GM12878 (cell line): ENCODE measurements around the gene NHSL2. TPM values are rescaled to one million over a fixed set of nuclear protein-coding genes. Genes with fewer than 3 reads are reported as not detected.

Experiments used
- ATAC-seq: fragments of 200-7000 bp; cut with Tn5 transposase; 3 replicates; pipeline ENCODE4 v1.9.1; 2020; ENCODE audit warnings: mild to moderate bottlenecking, moderate library complexity
- BruUV-seq: library from RNA; stranded (reverse); fragments of 400-500 nt; replicated peaks from 2 replicates; lab custom pipeline; 2021; lab: Mats Ljungman, UMichigan
- CTCF ChIA-PET: fragments of 300-600 bp; sonication (Branson Sonifier 250); formaldehyde crosslinking; extraction: SDS; loops from one replicate; lab custom pipeline; 2021; ENCODE audit warnings: inconsistent platforms; lab: Yijun Ruan, JAX
- POLR2A ChIA-PET: fragments of 350-600 bp; formaldehyde crosslinking; extraction: SDS; loops from one replicate; lab custom pipeline; 2021; ENCODE audit warnings: inconsistent platforms; lab: Charles Lee
- RAD21 ChIA-PET: fragments of 300-600 bp; sonication (Branson Sonifier 250); formaldehyde crosslinking; loops from one replicate; lab custom pipeline; 2023; ENCODE audit warnings: antibody characterized with exemption; ENCODE audit not compliant: unreplicated experiment; lab: Charles Lee
- SMC1A ChIA-PET: fragments of 300-600 bp; sonication (Branson Sonifier 250); formaldehyde crosslinking; loops from one replicate; lab custom pipeline; 2023; ENCODE audit not compliant: unreplicated experiment, uncharacterized antibody; lab: Charles Lee
- DNase-seq: peaks from one replicate; pipeline ENCODE4 v3.0.0-alpha.2; 2011; ENCODE audit warnings: low read depth, low spot score
- FAIRE-seq: peaks from 3 replicates; lab custom pipeline; 2011; peaks lifted over from hg19 to GRCh38; lab: Jason Lieb, UNC
- H2AFZ ChIP-seq: 2 replicates; pipeline ENCODE4 v1.6.0; 2011; ENCODE audit warnings: low read depth, low read length, control low read depth; ENCODE audit not compliant: control insufficient read depth
- H3K27ac ChIP-seq: 2 replicates; pipeline ENCODE4 v1.5.1; 2011; ENCODE audit warnings: control low read depth; ENCODE audit not compliant: control insufficient read depth, insufficient read depth
- H3K27me3 ChIP-seq, 2 experiments: replicated peaks in 1 of 2; 2 replicates each; pipeline versions ENCODE4 v1.6.0 to v1.6.1; 2011; ENCODE audit warnings: low read length in 1 of 2; ENCODE audit not compliant: control insufficient read depth in 2 of 2, insufficient read depth in 2 of 2
- H3K36me3 ChIP-seq, 2 experiments: 2 replicates each; pipeline ENCODE4 v1.5.1; 2011; ENCODE audit warnings: low read length in 1 of 2; ENCODE audit not compliant: control insufficient read depth in 2 of 2, insufficient read depth in 2 of 2
- H3K4me1 ChIP-seq: 2 replicates; pipeline ENCODE4 v1.6.1; 2011; ENCODE audit warnings: mild to moderate bottlenecking, low read length, moderate library complexity, mixed read lengths; ENCODE audit not compliant: control insufficient read depth, insufficient read depth
- H3K4me2 ChIP-seq: 2 replicates; pipeline ENCODE4 v1.6.0; 2011; ENCODE audit warnings: control low read depth; ENCODE audit not compliant: control insufficient read depth, insufficient read depth
- H3K4me3 ChIP-seq: fragments of 200-600 bp; sonication (generic); 2 replicates; pipeline ENCODE4 v1.5.1; 2016
- H3K79me2 ChIP-seq: 2 replicates; pipeline ENCODE4 v1.6.0; 2011; ENCODE audit warnings: low read length; ENCODE audit not compliant: control insufficient read depth, insufficient read depth
- H3K9ac ChIP-seq: 2 replicates; pipeline ENCODE4 v1.8.0; 2011; ENCODE audit warnings: low read length, control low read depth, mixed read lengths; ENCODE audit not compliant: control insufficient read depth, insufficient read depth
- H3K9me3 ChIP-seq: replicated peaks from 3 replicates; pipeline ENCODE4 v1.5.1; 2011; ENCODE audit warnings: mild to moderate bottlenecking, low read length; ENCODE audit not compliant: control insufficient read depth, insufficient read depth
- H4K20me1 ChIP-seq: 2 replicates; pipeline ENCODE4 v1.6.0; 2011; ENCODE audit not compliant: control insufficient read depth, insufficient read depth
- BHLHE40 ChIP-seq, 2 experiments: fragments of 450-650 bp in 1 of 2; IDR thresholded peaks; 2 replicates each; pipeline ENCODE4 v1.6.1; 2011 to 2017; ENCODE audit warnings: low read depth in 2 of 2, borderline replicate concordance in 1 of 2, improper control_type of control experiment in 1 of 2, low read length in 1 of 2, mild to moderate bottlenecking in 1 of 2
- CREB1 ChIP-seq: IDR thresholded peaks from 2 replicates; pipeline ENCODE4 v1.6.1; 2012; ENCODE audit warnings: low read depth, mild to moderate bottlenecking, inconsistent platforms
- CREM ChIP-seq: IDR thresholded peaks from 2 replicates; pipeline ENCODE4 v1.6.1; 2014; ENCODE audit warnings: antibody characterized with exemption, low read depth
- NRF1 ChIP-seq: conservative IDR thresholded peaks from 2 replicates; pipeline ENCODE4 v1.6.1; 2011; ENCODE audit warnings: mild to moderate bottlenecking, low read depth, low read length, improper control_type of control experiment
- WRNIP1 ChIP-seq: IDR thresholded peaks from 2 replicates; pipeline ENCODE4 v1.6.1; 2011; ENCODE audit warnings: low read depth, low read length, improper control_type of control experiment, borderline replicate concordance
- WGBS: methylation state at CpG from one replicate; pipeline ENCODE4 v1.1.6; 2016; ENCODE audit warnings: low lambda C conversion rate; ENCODE audit not compliant: insufficient replicate concordance, insufficient coverage; ENCODE audit errors: missing lambda C conversion rate; 5-methylcytosine and 5-hydroxymethylcytosine counted together
- in situ Hi-C: fragments of 300-500 bp; cut with MboI; formaldehyde crosslinking; loops from 9 replicates; pipeline ENCODE4 v1.14.3; 2018; ENCODE audit warnings: mixed read lengths
- intact Hi-C: fragments of 100-400 bp; cut with micrococcal nuclease; formaldehyde crosslinking; loops from one replicate; pipeline ENCODE4 v1.14.2; 2022; ENCODE audit not compliant: unreplicated experiment
- polyA plus RNA-seq, 11 experiments: library from polyadenylated mRNA; depleted of rRNA in 4 of 11; unstranded in 6 of 11; stranded (reverse) in 5 of 11; fragments of >200 nt; fragmentation: Nextera tagmentation in 4 of 11; fragmentation: Illumina TruSeq in 1 of 11; extraction: Ambion mirVana in 4 of 11; extraction: Trizol in 1 of 11; gene quantifications; 1 replicate in 1 of 11; 2 replicates in 10 of 11; pipeline versions ENCODE4 v1.2.1 to v1.2.3, GENCODE V29; 2011 to 2016; ENCODE audit warnings: inconsistent platforms in 2 of 11, missing spikeins in 2 of 11, low read depth in 1 of 11
- total RNA-seq, 4 experiments: library from RNA; depleted of rRNA in 3 of 4; stranded (reverse); fragments of >200 nt in 3 of 4; fragmentation: Illumina TruSeq in 1 of 4; extraction: Trizol in 1 of 4; gene quantifications; 2 replicates each; pipeline versions ENCODE4 v1.2.1 to v1.2.3, GENCODE V29; 2013 to 2021

NHSL2 gene
- total and polyA plus RNA-seq, 10 of the 15 experiments (the other 5 are each of a cell fraction or from before 2014, with no cell fraction given), result 0.05 to 0.53 (median 0.07) TPM; not detected in 2

- Histone ChIP-seq H3K79me2 (no peaks in the 10 kb centered on the region), H3K36me3 (no peaks in the 10 kb centered on the region), H3K9me3 (no peaks in the 10 kb centered on the region), H3K9ac (no peak overlapping the region), H3K27me3 (no peaks in the 10 kb centered on the region; a peak in 1 of 4 replicates), H3K27ac (no peak overlapping the region), H3K4me1 (peaks cover 24% of the 10 kb centered on the region), H2AFZ (no peak overlapping the region), H4K20me1 (no peaks in the 10 kb centered on the region), H3K4me2 (peak overlapping the region; percentile 63; the same call in 1 of the 2 replicates), H3K4me3 (no peak overlapping the region)
- intact Hi-C loops (loop anchor here (2.0 to 10.0 kb wide), 2 partner anchors 25 to 585 kb away; no protein-coding TSS in a partner anchor), in situ Hi-C loops (no loop called here)
- SMC1A ChIA-PET, result interaction anchor here (1.4 kb wide), 1 partner anchor 11 kb away, joined by 3 read pairs; no protein-coding TSS in a partner anchor
- 37% methylated on average over 13 of the region's 13 CpGs for WGBS
- no TSS peak for BruUV-seq
- FAIRE-seq, result no peak
- TF ChIP-seq CREM, result peak; percentile 57; the same call in 1 of the 2 replicates
- peak; percentile 68; the same call in 1 of the 2 replicates for TF ChIP-seq CREB1
- TF ChIP-seq WRNIP1, result no peak
- no peak for TF ChIP-seq NRF1
- peak; percentile 34 to 56; a peak in 3 of 4 replicates for TF ChIP-seq BHLHE40 (IDR thresholded peaks at IDR 0.05; ENCODE audit: borderline replicate concordance in 1 of 2, low read depth in 2 of 2, low read length in 1 of 2)
- RAD21 ChIA-PET, result interaction anchor here (1.2 kb wide), 1 partner anchor 26 kb away, joined by 6 read pairs; no protein-coding TSS in a partner anchor
- DNase-seq, result no peak
- ATAC-seq, result peak; percentile 75
- POLR2A ChIA-PET, result interaction anchor here (1.0 kb wide), 1 partner anchor 83 kb away, joined by 3 read pairs; no protein-coding TSS in a partner anchor
- CTCF ChIA-PET, result interaction anchor here (1.2 to 1.5 kb wide), 3 partner anchors 27 to 79 kb away, joined by 3 to 5 read pairs (median 3); no protein-coding TSS in a partner anchor
Observed at GRCh38 chrX:72100051-72100755, 189.6 kb downstream of the NHSL2 start.
